Measurements from ENCODE around the gene OTUB2.

OTUB2 gene

DNA sequence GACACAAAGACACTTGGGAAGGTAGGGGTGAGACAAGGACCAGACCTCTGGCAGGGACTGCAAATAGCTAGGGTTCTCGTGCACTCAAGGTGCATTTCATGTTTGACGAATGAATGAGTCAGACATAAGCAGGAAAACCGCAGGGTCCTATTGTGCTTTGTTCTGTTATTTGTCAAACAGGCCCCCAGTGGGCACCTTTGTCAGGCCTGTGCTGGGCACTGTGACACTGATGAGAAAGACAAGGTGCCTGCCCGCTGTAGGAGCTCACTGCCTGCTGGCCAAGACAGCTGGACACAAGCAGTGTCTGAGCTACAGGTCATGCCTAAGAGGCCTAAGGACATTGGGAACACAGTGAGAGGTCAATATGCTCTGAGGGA, 2.3 kb downstream of the OTUB2 start:
- Histone ChIP-seq H3K4me1 (ENCODE audit: control insufficient read depth in 5 of 5, insufficient read depth in 5 of 5, low read length in 5 of 5) (peaks cover 0 to 25% (median 16%) of the 10 kb centered on the region in 5 donors), H3K27me3 (ENCODE audit: control insufficient read depth in 5 of 5, insufficient read depth in 4 of 5, low read length in 5 of 5) (no peaks in the 10 kb centered on the region), H3K9me3 (ENCODE audit: control insufficient read depth in 5 of 5, low read length in 5 of 5) (no peaks in the 10 kb centered on the region), H3K36me3 (ENCODE audit: control insufficient read depth in 5 of 5, insufficient read depth in 5 of 5, low read length in 5 of 5) (no peaks in the 10 kb centered on the region), H3K4me3 (ENCODE audit: low read depth in 1 of 5, low read length in 5 of 5) (no peak overlapping the region), H3K9ac (ENCODE audit: low read length in 5 of 5) (no peak overlapping the region), H3K27ac (ENCODE audit: low read depth, low read length) (no peak overlapping the region)

DNA sequence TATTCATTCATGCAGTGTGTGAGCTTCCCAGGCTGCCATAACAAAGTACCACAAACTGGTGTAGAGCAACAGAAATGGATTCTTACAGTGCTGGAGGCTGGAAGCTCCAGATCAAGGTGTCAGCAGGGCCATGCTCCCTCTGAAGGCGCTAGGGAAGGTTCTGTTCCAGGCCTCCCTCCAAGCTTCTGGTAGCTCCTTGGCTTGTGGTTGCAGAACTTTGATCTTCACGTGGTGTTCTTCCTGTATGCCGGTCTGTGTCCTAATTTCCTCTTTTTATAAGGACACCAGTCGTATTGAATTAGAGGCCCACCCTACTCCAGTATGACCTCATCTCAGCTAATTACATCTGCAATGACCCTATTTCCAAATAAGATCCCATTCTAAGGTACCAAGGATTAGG, 3.1 kb downstream of the OTUB2 start:
- no peaks in the 10 kb centered on the region for H3K9me3 ChIP-seq (ENCODE audit: control insufficient read depth in 5 of 5, low read length in 5 of 5)
- H3K27ac ChIP-seq (ENCODE audit: low read depth, low read length), result no peak overlapping the region
- no peaks in the 10 kb centered on the region for H3K36me3 ChIP-seq (ENCODE audit: control insufficient read depth in 5 of 5, insufficient read depth in 5 of 5, low read length in 5 of 5)
- H3K9ac ChIP-seq (ENCODE audit: low read length in 5 of 5), result no peak overlapping the region
- H3K27me3 ChIP-seq (ENCODE audit: control insufficient read depth in 5 of 5, insufficient read depth in 4 of 5, low read length in 5 of 5), result no peaks in the 10 kb centered on the region
- no peak overlapping the region for H3K4me3 ChIP-seq (ENCODE audit: low read depth in 1 of 5, low read length in 5 of 5)
- H3K4me1 ChIP-seq (ENCODE audit: control insufficient read depth in 5 of 5, insufficient read depth in 5 of 5, low read length in 5 of 5), result peaks cover 0 to 25% (median 16%) of the 10 kb centered on the region in 5 donors

- Histone ChIP-seq H3K4me3 (ENCODE audit: low read depth in 1 of 5, low read length in 5 of 5) (no peak overlapping the region), H3K9ac (ENCODE audit: low read length in 5 of 5) (no peak overlapping the region), H3K27ac (ENCODE audit: low read depth, low read length) (no peak overlapping the region), H3K4me1 (ENCODE audit: control insufficient read depth in 5 of 5, insufficient read depth in 5 of 5, low read length in 5 of 5) (peaks cover 0 to 25% (median 16%) of the 10 kb centered on the region in 5 donors), H3K27me3 (ENCODE audit: control insufficient read depth in 5 of 5, insufficient read depth in 4 of 5, low read length in 5 of 5) (no peaks in the 10 kb centered on the region), H3K36me3 (ENCODE audit: control insufficient read depth in 5 of 5, insufficient read depth in 5 of 5, low read length in 5 of 5) (no peaks in the 10 kb centered on the region), H3K9me3 (ENCODE audit: control insufficient read depth in 5 of 5, low read length in 5 of 5) (no peaks in the 10 kb centered on the region)
Measured at GRCh38 chr14:94029671-94030203, 3.6 kb downstream of the OTUB2 start.

GRCh38 chr14:94030571-94030970, 4.4 kb downstream of the OTUB2 start:
- Histone ChIP-seq H3K9me3 (ENCODE audit: control insufficient read depth in 5 of 5, low read length in 5 of 5) (no peaks in the 10 kb centered on the region), H3K4me3 (ENCODE audit: low read depth in 1 of 5, low read length in 5 of 5) (no peak overlapping the region), H3K4me1 (ENCODE audit: control insufficient read depth in 5 of 5, insufficient read depth in 5 of 5, low read length in 5 of 5) (peaks cover 0 to 25% (median 16%) of the 10 kb centered on the region in 5 donors), H3K36me3 (ENCODE audit: control insufficient read depth in 5 of 5, insufficient read depth in 5 of 5, low read length in 5 of 5) (no peaks in the 10 kb centered on the region), H3K27me3 (ENCODE audit: control insufficient read depth in 5 of 5, insufficient read depth in 4 of 5, low read length in 5 of 5) (no peaks in the 10 kb centered on the region), H3K27ac (ENCODE audit: low read depth, low read length) (no peak overlapping the region), H3K9ac (ENCODE audit: low read length in 5 of 5) (no peak overlapping the region)

GRCh38 chr14:94031161-94031882, 5.2 kb downstream of the OTUB2 start:
- no peak overlapping the region for H3K27ac ChIP-seq (ENCODE audit: low read depth, low read length)
- H3K9me3 ChIP-seq (ENCODE audit: control insufficient read depth in 5 of 5, low read length in 5 of 5), result no peaks in the 10 kb centered on the region
- H3K36me3 ChIP-seq (ENCODE audit: control insufficient read depth in 5 of 5, insufficient read depth in 5 of 5, low read length in 5 of 5), result no peaks in the 10 kb centered on the region
- no peak overlapping the region for H3K9ac ChIP-seq (ENCODE audit: low read length in 5 of 5)
- H3K4me1 ChIP-seq (ENCODE audit: control insufficient read depth in 5 of 5, insufficient read depth in 5 of 5, low read length in 5 of 5), result peaks cover 0 to 21% (median 14%) of the 10 kb centered on the region in 5 donors
- no peak overlapping the region for H3K4me3 ChIP-seq (ENCODE audit: low read depth in 1 of 5, low read length in 5 of 5)
- H3K27me3 ChIP-seq (ENCODE audit: control insufficient read depth in 5 of 5, insufficient read depth in 4 of 5, low read length in 5 of 5), result no peaks in the 10 kb centered on the region

- H3K36me3 ChIP-seq (ENCODE audit: control insufficient read depth in 5 of 5, insufficient read depth in 5 of 5, low read length in 5 of 5), result no peaks in the 10 kb centered on the region
- no peak overlapping the region for H3K27ac ChIP-seq (ENCODE audit: low read depth, low read length)
- no peak overlapping the region for H3K4me3 ChIP-seq (ENCODE audit: low read depth in 1 of 5, low read length in 5 of 5)
- peaks cover 0 to 16% (median 10%) of the 10 kb centered on the region in 5 donors for H3K4me1 ChIP-seq (ENCODE audit: control insufficient read depth in 5 of 5, insufficient read depth in 5 of 5, low read length in 5 of 5)
- H3K9me3 ChIP-seq (ENCODE audit: control insufficient read depth in 5 of 5, low read length in 5 of 5), result no peaks in the 10 kb centered on the region
- no peak overlapping the region for H3K9ac ChIP-seq (ENCODE audit: low read length in 5 of 5)
- no peaks in the 10 kb centered on the region for H3K27me3 ChIP-seq (ENCODE audit: control insufficient read depth in 5 of 5, insufficient read depth in 4 of 5, low read length in 5 of 5)
Measured at GRCh38 chr14:94031883-94032279, 5.7 kb downstream of the OTUB2 start.

DNA sequence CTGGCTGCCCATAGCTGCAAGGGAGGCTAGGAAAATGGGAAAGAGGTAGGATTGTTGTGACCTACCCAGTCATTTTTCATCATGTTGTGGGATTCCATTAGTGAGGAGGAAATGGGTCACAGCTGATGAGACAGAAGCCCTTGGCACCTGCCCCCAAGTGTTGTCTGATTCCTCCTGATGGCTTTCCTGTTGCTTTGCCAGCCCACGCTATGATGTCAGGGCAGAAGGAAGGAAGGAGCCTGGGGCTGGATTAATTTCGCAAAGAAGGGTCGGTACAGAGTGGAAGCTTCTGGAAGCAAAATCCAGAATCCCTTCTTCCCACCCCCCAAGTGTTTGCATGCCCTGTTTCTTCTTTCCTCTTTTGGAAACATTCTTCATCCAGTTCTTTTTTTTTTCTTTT, 8.7 kb downstream of the OTUB2 start:
- Histone ChIP-seq H3K4me3 (ENCODE audit: low read depth in 1 of 5, low read length in 5 of 5) (no peak overlapping the region), H3K9ac (ENCODE audit: low read length in 5 of 5) (no peak overlapping the region), H3K9me3 (ENCODE audit: control insufficient read depth in 5 of 5, low read length in 5 of 5) (no peaks in the 10 kb centered on the region), H3K36me3 (ENCODE audit: control insufficient read depth in 5 of 5, insufficient read depth in 5 of 5, low read length in 5 of 5) (no peaks in the 10 kb centered on the region), H3K27ac (ENCODE audit: low read depth, low read length) (no peak overlapping the region), H3K27me3 (ENCODE audit: control insufficient read depth in 5 of 5, insufficient read depth in 4 of 5, low read length in 5 of 5) (no peaks in the 10 kb centered on the region), H3K4me1 (ENCODE audit: control insufficient read depth in 5 of 5, insufficient read depth in 5 of 5, low read length in 5 of 5) (no peaks in the 10 kb centered on the region)

DNA sequence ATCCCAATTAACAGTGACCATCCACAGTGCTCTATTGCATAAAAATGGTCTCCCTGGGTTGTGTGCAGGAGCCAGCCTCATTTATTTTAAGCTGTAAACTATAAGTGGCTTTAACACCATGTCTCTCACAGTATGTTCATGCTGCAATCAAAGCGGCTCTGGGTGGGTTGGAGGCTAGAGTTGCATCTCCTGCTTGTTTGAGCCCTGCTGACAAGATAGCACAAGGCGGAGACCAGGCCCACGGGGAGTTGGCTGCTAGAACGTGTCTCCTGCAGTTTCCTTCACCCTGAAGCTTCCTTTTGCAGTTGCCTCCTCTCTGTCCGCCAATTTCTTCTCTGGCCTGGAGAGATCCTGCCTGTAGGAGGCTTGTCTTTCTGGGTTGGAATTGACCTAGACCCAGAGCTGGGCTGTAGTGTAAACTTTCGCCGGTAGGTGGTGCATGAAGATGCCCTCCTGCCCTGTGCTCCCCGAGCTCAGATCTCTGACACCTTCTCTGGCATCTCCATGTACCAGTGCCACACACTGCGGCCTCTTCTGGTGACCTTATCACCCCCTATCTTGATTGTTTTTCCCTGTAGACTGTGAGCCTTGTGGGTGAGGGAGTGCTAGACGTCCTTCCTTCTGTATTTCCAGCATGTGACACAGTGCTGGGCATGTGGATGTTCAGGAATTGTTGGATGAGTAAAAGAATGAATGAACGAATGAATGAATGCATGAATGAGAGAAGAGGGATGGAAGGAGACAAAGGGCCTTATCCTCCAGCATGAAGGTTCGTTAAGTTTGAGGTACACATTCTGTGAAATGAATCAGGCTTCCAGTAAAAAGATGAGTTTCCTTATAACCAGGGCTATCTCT, 10.4 kb downstream of the OTUB2 start:
- Histone ChIP-seq H3K4me1 (ENCODE audit: control insufficient read depth in 5 of 5, insufficient read depth in 5 of 5, low read length in 5 of 5) (peaks cover 0 to 3% (median 2%) of the 10 kb centered on the region in 5 donors), H3K9ac (ENCODE audit: low read length in 5 of 5) (no peak overlapping the region), H3K4me3 (ENCODE audit: low read depth in 1 of 5, low read length in 5 of 5) (no peak overlapping the region), H3K9me3 (ENCODE audit: control insufficient read depth in 5 of 5, low read length in 5 of 5) (no peaks in the 10 kb centered on the region), H3K36me3 (ENCODE audit: control insufficient read depth in 5 of 5, insufficient read depth in 5 of 5, low read length in 5 of 5) (no peaks in the 10 kb centered on the region), H3K27ac (ENCODE audit: low read depth, low read length) (no peak overlapping the region), H3K27me3 (ENCODE audit: control insufficient read depth in 5 of 5, insufficient read depth in 4 of 5, low read length in 5 of 5) (no peaks in the 10 kb centered on the region)

DNA sequence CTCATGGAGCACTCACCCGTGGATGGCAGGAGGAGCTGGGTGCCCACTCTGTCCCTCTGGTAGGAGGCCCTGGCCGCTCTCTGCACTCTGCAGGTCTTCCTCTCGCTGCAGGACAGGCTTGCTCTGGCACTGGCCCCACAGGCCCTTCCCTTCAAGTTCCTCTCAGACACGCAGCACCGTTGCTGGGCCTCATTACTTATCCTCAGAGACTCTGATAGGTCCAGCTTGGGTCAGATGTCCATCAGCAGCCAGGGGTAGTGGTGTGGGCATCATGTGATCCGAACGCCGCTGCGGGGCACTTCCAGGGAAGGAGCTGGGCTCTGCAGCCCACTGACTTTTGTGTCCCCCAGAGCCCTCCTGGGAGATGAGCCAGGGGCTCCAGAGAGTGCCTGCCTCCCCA, 11.8 kb downstream of the OTUB2 start:
- Histone ChIP-seq H3K4me3 (ENCODE audit: low read depth in 1 of 5, low read length in 5 of 5) (no peak overlapping the region), H3K9ac (ENCODE audit: low read length in 5 of 5) (no peak overlapping the region), H3K36me3 (ENCODE audit: control insufficient read depth in 5 of 5, insufficient read depth in 5 of 5, low read length in 5 of 5) (no peaks in the 10 kb centered on the region), H3K4me1 (ENCODE audit: control insufficient read depth in 5 of 5, insufficient read depth in 5 of 5, low read length in 5 of 5) (peaks cover 4 to 18% (median 14%) of the 10 kb centered on the region in 5 donors), H3K9me3 (ENCODE audit: control insufficient read depth in 5 of 5, low read length in 5 of 5) (no peaks in the 10 kb centered on the region), H3K27ac (ENCODE audit: low read depth, low read length) (no peak overlapping the region), H3K27me3 (ENCODE audit: control insufficient read depth in 5 of 5, insufficient read depth in 4 of 5, low read length in 5 of 5) (no peaks in the 10 kb centered on the region)

DNA sequence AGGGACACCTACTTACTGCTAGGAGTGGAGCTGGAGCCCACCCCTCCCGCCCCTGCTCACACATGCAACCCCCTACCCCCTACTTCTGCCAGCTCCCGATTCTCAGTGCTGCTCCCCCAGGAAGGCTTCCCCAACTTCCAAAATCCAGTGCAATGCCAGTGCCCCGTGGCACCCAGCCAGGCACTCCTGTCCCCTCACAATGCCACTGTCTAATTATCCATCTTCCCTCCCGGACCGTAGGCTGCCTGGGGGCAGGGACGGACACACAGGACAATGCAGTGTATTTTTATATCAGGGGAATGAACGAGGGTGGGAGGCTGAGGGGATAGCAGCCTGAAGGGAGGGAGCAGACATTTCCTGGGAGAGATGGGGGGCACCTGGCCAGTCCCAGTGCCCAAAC, 12.4 kb downstream of the OTUB2 start:
- Histone ChIP-seq H3K4me3 (ENCODE audit: low read depth in 1 of 5, low read length in 5 of 5) (no peak overlapping the region), H3K9me3 (ENCODE audit: control insufficient read depth in 5 of 5, low read length in 5 of 5) (no peaks in the 10 kb centered on the region), H3K27me3 (ENCODE audit: control insufficient read depth in 5 of 5, insufficient read depth in 4 of 5, low read length in 5 of 5) (no peaks in the 10 kb centered on the region), H3K36me3 (ENCODE audit: control insufficient read depth in 5 of 5, insufficient read depth in 5 of 5, low read length in 5 of 5) (peaks cover 0 to 3% (median under 1%) of the 10 kb centered on the region in 5 donors), H3K9ac (ENCODE audit: low read length in 5 of 5) (no peak overlapping the region), H3K4me1 (ENCODE audit: control insufficient read depth in 5 of 5, insufficient read depth in 5 of 5, low read length in 5 of 5) (peaks cover 4 to 21% (median 14%) of the 10 kb centered on the region in 5 donors), H3K27ac (ENCODE audit: low read depth, low read length) (no peak overlapping the region)
